ENCODE data around the gene FAM193B. TPM values are rescaled to one million over a fixed set of nuclear protein-coding genes. Genes with fewer than 3 reads are reported as not detected.

The FAM193B gene
- total and polyA plus RNA-seq, 2 of the 13 experiments (the other 11 are each of a cell fraction or from before 2014, with no cell fraction given), result 21.2 to 40.9 TPM

- TF ChIP-seq ZBTB49 (CRISPR knock-in tag; IDR thresholded peaks at IDR 0.05; ENCODE audit: borderline replicate concordance) (no peak), ZNF678 (CRISPR knock-in tag; IDR thresholded peaks at IDR 0.05) (no peak), KDM3A (CRISPR knock-in tag; IDR thresholded peaks at IDR 0.05; ENCODE audit: low read depth) (no peak), MATR3 (CRISPR knock-in tag; IDR thresholded peaks at IDR 0.05) (no peak), RBAK (CRISPR knock-in tag; IDR thresholded peaks at IDR 0.05) (no peak), NR2F6 (IDR thresholded peaks at IDR 0.05) (0 out of 2 replicates have a peak, but pooled peaks have one; percentile 22), NR2F6 (CRISPR knock-in tag; IDR thresholded peaks at IDR 0.05) (no peak), ZNF724P (CRISPR knock-in tag; IDR thresholded peaks at IDR 0.05; ENCODE audit: borderline replicate concordance) (no peak), PHF5A (CRISPR knock-in tag; IDR thresholded peaks at IDR 0.05; ENCODE audit: low read depth, unreplicated experiment) (no peak), ZMYM2 (CRISPR knock-in tag; IDR thresholded peaks at IDR 0.05) (peak; percentile 51; the same call in 1 of the 2 replicates), U2AF1 (optimal IDR thresholded peaks at IDR 0.05; ENCODE audit: low read depth, low read length) (no peak), RFXAP (CRISPR knock-in tag; IDR thresholded peaks at IDR 0.05; ENCODE audit: borderline replicate concordance) (no peak), ZNF570 (CRISPR knock-in tag; IDR thresholded peaks at IDR 0.05; ENCODE audit: borderline replicate concordance) (no peak), ZNF619 (CRISPR knock-in tag; IDR thresholded peaks at IDR 0.05) (no peak), HCFC1 (IDR thresholded peaks at IDR 0.05; ENCODE audit: low read depth, low read length) (no peak), ZBTB8A (CRISPR knock-in tag; IDR thresholded peaks at IDR 0.05; ENCODE audit: borderline replicate concordance, low read depth) (no peak), ZNF543 (CRISPR knock-in tag; IDR thresholded peaks at IDR 0.05) (no peak), ZNF367 (CRISPR knock-in tag; IDR thresholded peaks at IDR 0.05; ENCODE audit: borderline replicate concordance) (no peak), HOXA7 (CRISPR knock-in tag; IDR thresholded peaks at IDR 0.05) (no peak), POGK (CRISPR knock-in tag; conservative IDR thresholded peaks at IDR 0.05) (peak; percentile 95), REPIN1 (CRISPR knock-in tag; IDR thresholded peaks at IDR 0.05; ENCODE audit: borderline replicate concordance, low read depth) (no peak), ZNF33A (CRISPR knock-in tag; IDR thresholded peaks at IDR 0.05; ENCODE audit: borderline replicate concordance) (no peak), POLR2G (IDR thresholded peaks at IDR 0.05; ENCODE audit: low read depth, low read length) (no peak; the same call in 1 of the 2 replicates), SCMH1 (CRISPR knock-in tag; IDR thresholded peaks at IDR 0.05; ENCODE audit: borderline replicate concordance) (no peak), ZNF577 (CRISPR knock-in tag; IDR thresholded peaks at IDR 0.05; ENCODE audit: borderline replicate concordance, low read depth) (no peak), SSRP1 (CRISPR knock-in tag; IDR thresholded peaks at IDR 0.05) (no peak), WIZ (CRISPR knock-in tag; IDR thresholded peaks at IDR 0.05) (no peak)
- TF ChIP-seq, protein P1, sequence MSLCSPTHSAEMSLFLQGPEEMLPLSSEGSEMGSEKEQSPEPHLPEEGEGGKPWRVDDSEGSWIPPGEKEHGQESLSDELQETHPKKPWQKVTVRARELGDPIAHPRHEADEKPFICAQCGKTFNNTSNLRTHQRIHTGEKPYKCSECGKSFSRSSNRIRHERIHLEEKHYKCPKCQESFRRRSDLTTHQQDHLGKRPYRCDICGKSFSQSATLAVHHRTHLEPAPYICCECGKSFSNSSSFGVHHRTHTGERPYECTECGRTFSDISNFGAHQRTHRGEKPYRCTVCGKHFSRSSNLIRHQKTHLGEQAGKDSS (CRISPR knock-in tag; IDR thresholded peaks at IDR 0.05; ENCODE audit: borderline replicate concordance, low read depth), result no peak
These were observed 8.1 kb downstream of the FAM193B start (continued) for GRCh38 chr5:177546258-177546741.
